K562 (cell line): ENCODE data around the gene TMEFF2. TPM values are rescaled to one million over a fixed set of nuclear protein-coding genes. Genes with fewer than 3 reads are reported as not detected.

ENCODE experiments used
- ATAC-seq: fragments of 200-7000 bp; cut with Tn5 transposase; 3 replicates; pipeline ENCODE4 v1.9.1; 2020; ENCODE audit warnings: moderate library complexity
- BruUV-seq: library from RNA; stranded (reverse); fragments of 400-500 nt; replicated peaks from 2 replicates; lab custom pipeline; 2021; lab: Mats Ljungman, UMichigan
- CTCF ChIA-PET: fragments of 300-600 bp; formaldehyde crosslinking; extraction: SDS; loops from one replicate; lab custom pipeline; 2021; ENCODE audit warnings: low intra/inter-chr PET ratio; lab: Yijun Ruan, JAX
- POLR2A ChIA-PET: fragments of 300-600, 350-650 bp; sonication (Branson Sonifier 250); formaldehyde crosslinking; extraction: SDS; loops from one replicate; lab custom pipeline; 2021; ENCODE audit warnings: antibody characterized with exemption, inconsistent platforms; lab: Yijun Ruan, JAX
- DNase-seq, 4 experiments: peaks; one replicate each; pipeline versions ENCODE4 v3.0.0 to v3.0.0-alpha.2; 2011 to 2018; ENCODE audit warnings: low spot score in 3 of 4, mixed read lengths in 3 of 4; ENCODE audit errors: extremely low read depth in 1 of 4
- FAIRE-seq: peaks from 2 replicates; lab custom pipeline; 2011; peaks lifted over from hg19 to GRCh38; lab: Jason Lieb, UNC
- H2AFZ ChIP-seq: 2 replicates; pipeline ENCODE4 v1.6.0; 2011; ENCODE audit warnings: low read depth, low read length, control low read depth, inconsistent platforms
- H3K27ac ChIP-seq: fragments of 200-600 bp; 3 replicates; pipeline ENCODE4 v1.8.0; 2011; ENCODE audit warnings: low read depth, mild to moderate bottlenecking, control low read depth, inconsistent platforms, low read length, moderate library complexity, mixed read lengths; ENCODE audit errors: extremely low read depth
- H3K27me3 ChIP-seq, 2 experiments: fragments of 300-600 bp in 1 of 2; 2 replicates in 1 of 2; 3 replicates in 1 of 2; pipeline versions ENCODE4 v1.6.0 to v1.8.0; 2011; ENCODE audit warnings: inconsistent platforms in 2 of 2, low read length in 2 of 2, mild to moderate bottlenecking in 1 of 2, mixed read lengths in 1 of 2, moderate library complexity in 1 of 2; ENCODE audit not compliant: control insufficient read depth in 2 of 2, insufficient read depth in 2 of 2
- H3K36me3 ChIP-seq: fragments of 300-600 bp; 3 replicates; pipeline ENCODE4 v1.8.0; 2011; ENCODE audit warnings: mild to moderate bottlenecking, low read length, inconsistent platforms; ENCODE audit not compliant: control insufficient read depth, insufficient read depth
- H3K4me1 ChIP-seq, 2 experiments: fragments of 200-600 bp in 1 of 2; replicated peaks in 1 of 2; 2 replicates in 1 of 2; 3 replicates in 1 of 2; pipeline versions ENCODE4 v1.5.1 to v1.8.0; 2011; ENCODE audit warnings: inconsistent platforms in 2 of 2, low read length in 2 of 2, mild to moderate bottlenecking in 1 of 2, mixed read lengths in 1 of 2, moderate library complexity in 1 of 2; ENCODE audit not compliant: control insufficient read depth in 2 of 2, insufficient read depth in 2 of 2
- H3K4me2 ChIP-seq: 2 replicates; pipeline ENCODE4 v1.6.1; 2011; ENCODE audit warnings: low read length, control low read depth, inconsistent platforms, mixed read lengths; ENCODE audit not compliant: insufficient read depth
- H3K4me3 ChIP-seq: fragments of 200-600 bp; sonication (generic), shearing (Covaris generic); 2 replicates; pipeline ENCODE4 v1.5.1; 2016; ENCODE audit warnings: control low read depth, inconsistent platforms
- H3K79me2 ChIP-seq: fragments of 200-600 bp; 3 replicates; pipeline ENCODE4 v1.8.0; 2011; ENCODE audit warnings: low read length, inconsistent platforms; ENCODE audit not compliant: control insufficient read depth, insufficient read depth
- H3K9ac ChIP-seq, 2 experiments: 2 replicates each; pipeline versions ENCODE4 v1.6.0 to v1.6.1; 2011; ENCODE audit warnings: low read depth in 2 of 2, low read length in 2 of 2, control low read depth in 1 of 2, inconsistent platforms in 1 of 2, mild to moderate bottlenecking in 1 of 2, mixed read lengths in 1 of 2; ENCODE audit not compliant: insufficient read depth in 1 of 2
- H3K9me1 ChIP-seq: one replicate; pipeline ENCODE4 v1.6.0; 2011; ENCODE audit warnings: inconsistent platforms, mild to moderate bottlenecking, low read length, moderate library complexity; ENCODE audit not compliant: control insufficient read depth, insufficient read depth
- H3K9me3 ChIP-seq: replicated peaks from 2 replicates; pipeline ENCODE4 v1.5.1; 2011; ENCODE audit warnings: low read depth, low read length, inconsistent platforms; ENCODE audit not compliant: control insufficient read depth, insufficient read depth
- H4K20me1 ChIP-seq: replicated peaks from 2 replicates; pipeline ENCODE4 v1.6.1; 2011; ENCODE audit warnings: low read length, inconsistent platforms, mixed read lengths; ENCODE audit not compliant: control insufficient read depth, insufficient read depth
- DMBX1 ChIP-seq: fragments of 250-450 bp; sonication (Bioruptor Pico); IDR thresholded peaks from 2 replicates; pipeline ENCODE4 v1.8.0; 2022; ENCODE audit warnings: inconsistent platforms, mild to moderate bottlenecking, moderate library complexity, borderline replicate concordance
- MXD1 ChIP-seq: fragments of 250-450 bp; sonication (Bioruptor Pico); IDR thresholded peaks from 2 replicates; pipeline ENCODE4 v1.8.0; 2021; ENCODE audit warnings: borderline replicate concordance, mild to moderate bottlenecking, moderate library complexity; ENCODE audit not compliant: poor library complexity, severe bottlenecking
- ZKSCAN3 ChIP-seq: fragments of 250-450 bp; sonication (Bioruptor Pico); IDR thresholded peaks from 2 replicates; pipeline ENCODE4 v1.4.0; 2020
- WGBS: fragments of 100-300 bp; shearing (Covaris generic); methylation state at CpG from one replicate; pipeline ENCODE4 v1.1.6; 2016; ENCODE audit warnings: low coverage, mixed read lengths; ENCODE audit not compliant: insufficient coverage; ENCODE audit errors: missing lambda C conversion rate; 5-methylcytosine and 5-hydroxymethylcytosine counted together
- in situ Hi-C: fragments of 300-500 bp; cut with MboI; formaldehyde crosslinking; loops from 4 replicates; pipeline ENCODE4 v1.15.0; 2018; ENCODE audit warnings: inconsistent platforms, mixed read lengths
- intact Hi-C: fragments of 100-400 bp; cut with micrococcal nuclease; formaldehyde crosslinking; loops from 2 replicates; pipeline ENCODE4 v1.14.2; 2022
- polyA plus RNA-seq, 8 experiments: library from polyadenylated mRNA; depleted of rRNA in 4 of 8; stranded (reverse) in 5 of 8; unstranded in 3 of 8; fragments of >200 nt; fragmentation: Nextera tagmentation in 2 of 8; fragmentation: Illumina TruSeq in 1 of 8; extraction: Ambion mirVana in 2 of 8; extraction: Trizol in 1 of 8; gene quantifications; 2 replicates each; pipeline versions ENCODE4 v1.2.1 to v1.2.3, GENCODE V29; 2011 to 2014; ENCODE audit warnings: inconsistent platforms in 1 of 8, missing spikeins in 1 of 8
- total RNA-seq, 7 experiments: library from RNA; depleted of rRNA in 6 of 7; stranded (reverse); fragments of >200 nt in 6 of 7; fragmentation: Illumina TruSeq in 2 of 7; extraction: Trizol in 2 of 7; gene quantifications; 2 replicates each; pipeline versions ENCODE4 v1.2.1 to v1.2.3, GENCODE V29; 2011 to 2021; ENCODE audit warnings: low replicate concordance in 1 of 7
- TF ChIP-seq, protein P1 (sequence below): fragments of 450-650 bp; formaldehyde crosslinking; conservative IDR thresholded peaks from 2 replicates; pipeline ENCODE4 v1.4.0; 2022; ENCODE audit warnings: mild to moderate bottlenecking, missing genetic modification characterization
- TF ChIP-seq, protein P2 (sequence below), 2 experiments: fragments of 450-650 bp; IDR thresholded peaks; 2 replicates each; pipeline ENCODE4 v1.6.1; 2016; ENCODE audit warnings: mild to moderate bottlenecking in 2 of 2, borderline replicate concordance in 1 of 2, low read depth in 1 of 2, moderate library complexity in 1 of 2
- TF ChIP-seq, protein P3 (sequence below), 2 experiments: IDR thresholded peaks in 1 of 2; conservative IDR thresholded peaks in 1 of 2; 2 replicates each; pipeline ENCODE4 v1.6.1; 2016; ENCODE audit warnings: low read depth in 2 of 2, mild to moderate bottlenecking in 1 of 2, missing compliant biosample characterization in 1 of 2, missing genetic modification characterization in 1 of 2, moderate library complexity in 1 of 2

The TMEFF2 gene
- total and polyA plus RNA-seq, 9 of the 15 experiments (the other 6 are each of a cell fraction or from before 2014, with no cell fraction given): 1.4 TPM; not detected in 8

DNA sequence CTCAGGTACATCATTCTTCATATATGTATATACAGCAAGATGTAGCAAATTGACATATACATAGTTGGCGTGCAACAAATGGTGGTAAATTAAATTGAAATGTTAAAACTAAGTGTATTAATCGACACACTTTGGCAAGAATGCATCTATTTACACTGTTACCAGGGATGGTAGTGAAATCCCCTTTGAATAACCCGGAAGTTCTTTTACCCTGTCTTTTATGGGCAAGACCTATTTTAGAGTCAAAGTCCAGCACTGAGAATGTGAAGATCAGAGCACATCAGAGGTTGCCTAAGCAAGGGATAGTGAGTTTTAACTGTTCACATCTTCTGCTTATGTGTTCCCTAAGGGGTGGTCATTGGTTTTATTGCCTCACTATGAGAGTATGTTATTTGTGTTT is 7.6 kb upstream of the TMEFF2 start (continued):
- TF ChIP-seq, protein P1, sequence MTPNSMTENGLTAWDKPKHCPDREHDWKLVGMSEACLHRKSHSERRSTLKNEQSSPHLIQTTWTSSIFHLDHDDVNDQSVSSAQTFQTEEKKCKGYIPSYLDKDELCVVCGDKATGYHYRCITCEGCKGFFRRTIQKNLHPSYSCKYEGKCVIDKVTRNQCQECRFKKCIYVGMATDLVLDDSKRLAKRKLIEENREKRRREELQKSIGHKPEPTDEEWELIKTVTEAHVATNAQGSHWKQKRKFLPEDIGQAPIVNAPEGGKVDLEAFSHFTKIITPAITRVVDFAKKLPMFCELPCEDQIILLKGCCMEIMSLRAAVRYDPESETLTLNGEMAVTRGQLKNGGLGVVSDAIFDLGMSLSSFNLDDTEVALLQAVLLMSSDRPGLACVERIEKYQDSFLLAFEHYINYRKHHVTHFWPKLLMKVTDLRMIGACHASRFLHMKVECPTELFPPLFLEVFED (CRISPR knock-in tag): no peak

GRCh38 chr2:192201116-192201515 is 6.4 kb upstream of the TMEFF2 start:
- Histone ChIP-seq H3K4me2 (no peak overlapping the region), H3K79me2 (no peaks in the 10 kb centered on the region), H3K36me3 (no peaks in the 10 kb centered on the region), H3K4me3 (no peak overlapping the region), H3K27me3 (peaks cover 0 to 4% of the 10 kb centered on the region in 2 experiments; a peak in 2 of 5 replicates), H3K4me1 (no peaks in the 10 kb centered on the region), H4K20me1 (no peaks in the 10 kb centered on the region), H3K9ac (no peak overlapping the region), H3K27ac (no peak overlapping the region), H3K9me3 (no peaks in the 10 kb centered on the region), H3K9me1 (no peaks in the 10 kb centered on the region), H2AFZ (no peak overlapping the region)
- CTCF ChIA-PET: no interaction called here
- POLR2A ChIA-PET: no interaction called here
- intact Hi-C loops (no loop called here), in situ Hi-C loops (no loop called here)
- ATAC-seq (no peak), FAIRE-seq (no peak), DNase-seq (no peak)
- WGBS: 14% methylated on average over 1 of the region's 1 CpG
- BruUV-seq: no TSS peak
- TF ChIP-seq, protein P2, sequence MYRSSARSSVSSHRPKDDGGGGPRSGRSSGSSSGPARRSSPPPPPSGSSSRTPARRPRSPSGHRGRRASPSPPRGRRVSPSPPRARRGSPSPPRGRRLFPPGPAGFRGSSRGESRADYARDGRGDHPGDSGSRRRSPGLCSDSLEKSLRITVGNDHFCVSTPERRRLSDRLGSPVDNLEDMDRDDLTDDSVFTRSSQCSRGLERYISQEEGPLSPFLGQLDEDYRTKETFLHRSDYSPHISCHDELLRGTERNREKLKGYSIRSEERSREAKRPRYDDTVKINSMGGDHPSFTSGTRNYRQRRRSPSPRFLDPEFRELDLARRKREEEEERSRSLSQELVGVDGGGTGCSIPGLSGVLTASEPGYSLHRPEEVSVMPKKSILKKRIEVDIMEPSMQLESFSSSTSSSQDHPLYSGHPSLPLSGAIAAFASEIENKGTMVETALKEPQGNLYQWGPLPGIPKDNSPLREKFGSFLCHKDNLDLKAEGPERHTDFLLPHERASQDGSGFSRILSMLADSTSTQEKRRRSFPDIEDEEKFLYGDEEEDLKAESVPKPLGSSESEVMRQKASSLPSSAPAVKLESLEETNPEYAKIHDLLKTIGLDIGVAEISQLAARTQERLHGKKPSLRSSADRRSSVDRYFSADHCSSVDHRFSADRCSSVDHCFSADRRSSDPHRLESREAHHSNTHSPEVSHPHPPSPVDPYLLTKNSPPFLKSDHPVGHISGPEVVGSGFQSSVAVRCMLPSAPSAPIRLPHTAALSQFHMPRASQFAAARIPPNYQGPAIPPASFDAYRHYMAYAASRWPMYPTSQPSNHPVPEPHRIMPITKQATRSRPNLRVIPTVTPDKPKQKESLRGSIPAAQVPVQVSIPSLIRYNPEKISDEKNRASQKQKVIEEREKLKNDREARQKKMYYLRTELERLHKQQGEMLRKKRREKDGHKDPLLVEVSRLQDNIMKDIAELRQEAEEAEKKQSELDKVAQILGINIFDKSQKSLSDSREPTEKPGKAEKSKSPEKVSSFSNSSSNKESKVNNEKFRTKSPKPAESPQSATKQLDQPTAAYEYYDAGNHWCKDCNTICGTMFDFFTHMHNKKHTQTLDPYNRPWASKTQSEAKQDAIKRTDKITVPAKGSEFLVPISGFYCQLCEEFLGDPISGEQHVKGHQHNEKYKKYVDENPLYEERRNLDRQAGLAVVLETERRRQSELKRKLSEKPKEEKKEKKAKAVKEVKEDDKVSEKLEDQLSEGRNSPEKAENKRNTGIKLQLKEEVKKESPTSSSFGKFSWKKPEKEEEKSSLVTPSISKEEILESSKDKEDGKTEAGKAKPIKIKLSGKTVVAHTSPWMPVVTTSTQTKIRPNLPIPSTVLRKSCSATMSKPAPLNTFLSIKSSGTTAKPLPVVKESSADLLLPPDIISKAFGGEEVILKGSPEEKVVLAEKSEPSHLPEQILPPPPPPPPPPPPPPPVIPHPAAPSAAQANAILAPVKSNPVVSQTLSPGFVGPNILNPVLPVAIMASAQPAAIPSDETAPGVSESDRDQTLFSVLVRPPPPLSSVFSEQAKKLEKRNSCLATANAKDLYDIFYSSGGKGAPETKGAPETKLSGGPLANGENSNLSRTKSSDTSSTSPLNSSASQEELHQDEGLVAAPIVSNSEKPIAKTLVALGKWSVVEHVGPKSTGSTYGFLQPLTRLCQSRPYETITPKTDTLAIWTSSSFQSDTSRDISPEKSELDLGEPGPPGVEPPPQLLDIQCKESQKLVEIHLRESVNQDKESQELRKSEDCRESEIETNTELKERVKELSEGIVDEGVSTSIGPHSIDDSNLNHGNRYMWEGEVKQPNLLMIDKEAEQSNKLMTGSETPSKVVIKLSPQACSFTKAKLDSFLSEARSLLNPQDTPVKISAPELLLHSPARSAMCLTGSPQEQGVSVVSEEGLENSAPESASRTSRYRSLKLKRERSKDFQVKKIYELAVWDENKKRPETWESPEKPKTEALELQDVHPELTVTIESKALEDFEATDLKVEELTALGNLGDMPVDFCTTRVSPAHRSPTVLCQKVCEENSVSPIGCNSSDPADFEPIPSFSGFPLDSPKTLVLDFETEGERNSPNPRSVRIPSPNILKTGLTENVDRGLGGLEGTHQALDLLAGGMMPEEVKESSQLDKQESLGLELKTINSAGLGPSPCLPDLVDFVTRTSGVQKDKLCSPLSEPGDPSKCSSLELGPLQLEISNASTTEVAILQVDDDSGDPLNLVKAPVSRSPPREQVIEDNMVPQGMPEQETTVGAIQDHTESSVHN (IDR thresholded peaks at IDR 0.05; ENCODE audit: borderline replicate concordance in 1 of 2, low read depth in 1 of 2): no peak
- TF ChIP-seq ZKSCAN3 (CRISPR knock-in tag): no peak
- TF ChIP-seq, protein P3, sequence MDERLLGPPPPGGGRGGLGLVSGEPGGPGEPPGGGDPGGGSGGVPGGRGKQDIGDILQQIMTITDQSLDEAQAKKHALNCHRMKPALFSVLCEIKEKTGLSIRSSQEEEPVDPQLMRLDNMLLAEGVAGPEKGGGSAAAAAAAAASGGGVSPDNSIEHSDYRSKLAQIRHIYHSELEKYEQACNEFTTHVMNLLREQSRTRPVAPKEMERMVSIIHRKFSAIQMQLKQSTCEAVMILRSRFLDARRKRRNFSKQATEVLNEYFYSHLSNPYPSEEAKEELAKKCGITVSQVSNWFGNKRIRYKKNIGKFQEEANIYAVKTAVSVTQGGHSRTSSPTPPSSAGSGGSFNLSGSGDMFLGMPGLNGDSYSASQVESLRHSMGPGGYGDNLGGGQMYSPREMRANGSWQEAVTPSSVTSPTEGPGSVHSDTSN (CRISPR knock-in tag; IDR thresholded peaks at IDR 0.05; ENCODE audit: low read depth): no peak
- TF ChIP-seq, protein P3 (tag; conservative IDR thresholded peaks at IDR 0.05; ENCODE audit: low read depth): no peak
- TF ChIP-seq DMBX1 (CRISPR knock-in tag): no peak
- TF ChIP-seq MXD1 (CRISPR knock-in tag): no peak
